22Rv1 (cell line): ENCODE data around the gene USP6NL.

Source experiments
- ZFX ChIP-seq: fragments of 450-650 bp; IDR thresholded peaks from 2 replicates; pipeline ENCODE4 v1.6.1; 2017; ENCODE audit warnings: antibody characterized with exemption, borderline replicate concordance
- TF ChIP-seq, protein P1 (sequence below): fragments of 450-650 bp; IDR thresholded peaks from 2 replicates; pipeline ENCODE4 v1.5.1; 2017; ENCODE audit warnings: mild to moderate bottlenecking

GRCh38 chr10:11598712-11599397 is 12.6 kb downstream of the USP6NL start:
- TF ChIP-seq, protein P1, sequence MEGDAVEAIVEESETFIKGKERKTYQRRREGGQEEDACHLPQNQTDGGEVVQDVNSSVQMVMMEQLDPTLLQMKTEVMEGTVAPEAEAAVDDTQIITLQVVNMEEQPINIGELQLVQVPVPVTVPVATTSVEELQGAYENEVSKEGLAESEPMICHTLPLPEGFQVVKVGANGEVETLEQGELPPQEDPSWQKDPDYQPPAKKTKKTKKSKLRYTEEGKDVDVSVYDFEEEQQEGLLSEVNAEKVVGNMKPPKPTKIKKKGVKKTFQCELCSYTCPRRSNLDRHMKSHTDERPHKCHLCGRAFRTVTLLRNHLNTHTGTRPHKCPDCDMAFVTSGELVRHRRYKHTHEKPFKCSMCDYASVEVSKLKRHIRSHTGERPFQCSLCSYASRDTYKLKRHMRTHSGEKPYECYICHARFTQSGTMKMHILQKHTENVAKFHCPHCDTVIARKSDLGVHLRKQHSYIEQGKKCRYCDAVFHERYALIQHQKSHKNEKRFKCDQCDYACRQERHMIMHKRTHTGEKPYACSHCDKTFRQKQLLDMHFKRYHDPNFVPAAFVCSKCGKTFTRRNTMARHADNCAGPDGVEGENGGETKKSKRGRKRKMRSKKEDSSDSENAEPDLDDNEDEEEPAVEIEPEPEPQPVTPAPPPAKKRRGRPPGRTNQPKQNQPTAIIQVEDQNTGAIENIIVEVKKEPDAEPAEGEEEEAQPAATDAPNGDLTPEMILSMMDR, result no peak
- TF ChIP-seq ZFX, result no peak
